ENCODE measurements around the gene DNM1.

Gene DNM1

DNA sequence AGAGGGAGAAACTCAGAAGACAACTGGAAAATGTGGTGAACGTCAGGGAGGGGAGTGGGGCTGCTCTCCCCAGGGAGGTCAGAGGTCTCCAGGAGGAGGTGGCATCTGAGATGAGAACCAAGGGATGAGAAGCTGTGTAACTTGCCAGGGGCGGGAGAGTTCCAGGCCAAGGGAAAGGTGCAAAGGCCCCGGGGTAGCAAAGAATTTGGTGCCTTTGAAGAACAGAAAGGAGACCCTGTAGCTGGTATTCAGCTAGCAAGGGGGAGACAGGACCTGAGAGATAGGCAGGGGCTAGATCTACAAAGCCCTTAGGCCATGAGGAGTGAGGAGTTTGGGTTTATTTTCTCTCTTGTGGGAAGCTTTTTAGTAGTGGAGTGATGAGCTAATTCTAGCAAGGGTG, 3.3 kb downstream of the DNM1 start:
- DNase-seq = no peak

DNA sequence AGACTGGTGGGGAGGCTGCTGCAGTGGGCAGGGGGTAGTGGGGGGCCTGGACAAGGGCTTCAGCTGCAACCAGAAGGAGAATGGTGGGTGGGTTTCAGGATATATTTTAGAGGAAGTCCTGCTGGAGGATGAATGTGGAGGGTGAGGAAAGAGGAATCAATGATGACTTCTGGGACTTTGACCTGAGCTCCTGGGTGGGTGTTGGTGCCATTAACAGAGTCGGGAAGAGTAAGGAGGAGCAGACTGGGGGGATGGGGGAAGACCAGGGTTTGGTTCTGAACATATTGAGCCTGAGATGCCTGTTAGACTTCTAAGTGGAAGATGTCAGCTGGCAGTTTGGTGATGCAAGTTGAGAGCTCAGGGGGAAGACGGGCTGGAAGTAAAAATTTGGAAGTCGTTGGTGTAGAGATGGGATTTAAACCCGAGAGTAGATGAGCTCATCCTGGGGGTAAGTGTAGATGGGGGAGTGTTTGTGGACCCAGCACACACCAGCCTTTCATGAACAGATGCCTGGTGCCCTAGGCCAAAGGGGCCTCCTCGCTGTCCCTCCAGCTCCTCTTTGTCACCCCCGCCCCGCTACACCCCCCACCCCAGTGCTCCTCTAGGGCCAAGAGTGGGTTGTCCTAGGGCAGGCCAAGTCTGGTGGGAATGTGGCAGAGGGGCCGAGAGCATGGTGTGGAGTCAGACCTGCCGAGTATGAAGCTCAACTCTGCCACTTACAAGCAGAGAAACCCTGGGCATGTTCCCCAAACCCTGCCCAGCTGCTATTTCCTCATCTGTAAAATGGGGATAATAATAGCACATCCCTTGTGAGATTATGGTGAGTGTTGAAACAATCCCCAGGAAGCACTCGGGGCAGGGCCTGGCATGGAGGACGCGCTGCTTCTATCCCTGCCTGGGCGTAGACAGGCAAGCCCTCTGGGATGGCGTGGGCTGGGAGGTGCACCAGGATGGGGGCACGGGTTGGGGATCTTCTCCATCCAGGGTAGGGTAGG, 4.0 kb downstream of the DNM1 start:
- DNase-seq = no peak

DNA sequence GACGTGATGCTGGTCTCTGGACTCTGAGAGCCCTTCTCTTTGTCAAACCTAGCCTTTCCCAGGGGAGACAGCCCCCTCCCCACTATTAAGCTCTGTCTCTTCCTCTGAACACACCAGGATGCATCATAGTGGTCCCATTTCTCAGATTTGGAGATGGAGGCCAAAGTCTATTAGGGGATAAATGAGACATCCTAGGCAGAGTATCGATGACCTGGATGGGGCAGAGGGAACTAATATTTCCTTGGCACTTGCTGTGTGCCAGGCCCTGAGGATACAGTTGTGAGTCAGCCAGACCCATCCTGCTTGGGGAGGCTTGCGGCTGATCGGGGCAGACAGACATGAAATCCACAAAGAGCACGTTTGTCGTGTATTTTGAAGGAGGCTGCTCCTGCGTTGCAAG, 5.2 kb downstream of the DNM1 start:
- no peak for DNase-seq

DNA sequence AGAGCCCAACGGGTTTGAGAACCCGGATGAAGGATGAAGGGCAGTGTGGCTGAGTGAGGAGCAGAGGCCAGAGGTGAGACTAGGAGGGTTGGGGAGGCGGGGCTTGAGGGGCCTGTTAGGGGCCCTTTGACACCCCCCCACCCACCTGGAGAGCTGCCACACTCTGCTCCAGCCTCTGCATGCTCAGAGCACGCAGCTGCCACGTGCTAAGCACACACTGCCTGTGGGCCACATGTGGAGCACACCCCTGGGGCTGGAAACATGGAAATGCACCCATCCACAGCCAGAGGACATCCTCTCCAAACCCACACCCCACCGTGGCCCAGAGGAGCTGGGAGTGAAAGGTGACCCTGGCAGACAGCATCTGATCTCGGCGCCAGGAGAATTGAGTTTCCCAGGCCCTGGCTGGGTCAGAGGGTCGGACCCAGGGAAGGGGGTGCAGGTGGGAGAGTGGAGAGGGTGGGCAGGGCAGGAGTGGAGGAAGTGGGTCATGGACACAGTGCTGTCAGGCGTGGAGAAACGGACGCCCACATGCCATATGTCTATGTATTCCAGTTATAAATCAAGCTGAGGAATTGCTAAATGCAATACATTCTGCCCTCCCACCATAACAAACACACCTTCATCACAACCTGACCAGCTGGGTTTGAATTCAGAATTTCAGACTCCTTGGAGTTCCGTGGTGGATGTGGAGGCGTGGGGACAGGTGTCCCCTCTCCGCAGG, 5.9 kb downstream of the DNM1 start:
- no peak for DNase-seq

- DNase-seq = no peak
Observed at GRCh38 chr9:128211186-128211980, 8.2 kb downstream of the DNM1 start.

DNA sequence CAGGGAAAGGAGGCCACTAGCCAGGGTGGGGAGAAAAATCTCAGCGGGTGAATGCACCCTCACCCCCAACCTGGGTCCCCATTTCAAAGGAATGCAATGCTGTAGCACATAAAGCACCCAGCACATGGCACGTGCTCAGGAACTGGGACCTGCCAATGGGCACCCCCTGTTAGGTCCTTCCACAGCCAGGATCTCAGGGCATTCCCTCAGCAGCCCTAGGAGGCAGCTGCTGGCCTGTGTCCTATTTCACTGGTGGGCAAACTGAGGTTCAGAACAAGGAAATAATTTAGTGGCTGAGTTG, 8.8 kb downstream of the DNM1 start:
- no peak for DNase-seq

DNA sequence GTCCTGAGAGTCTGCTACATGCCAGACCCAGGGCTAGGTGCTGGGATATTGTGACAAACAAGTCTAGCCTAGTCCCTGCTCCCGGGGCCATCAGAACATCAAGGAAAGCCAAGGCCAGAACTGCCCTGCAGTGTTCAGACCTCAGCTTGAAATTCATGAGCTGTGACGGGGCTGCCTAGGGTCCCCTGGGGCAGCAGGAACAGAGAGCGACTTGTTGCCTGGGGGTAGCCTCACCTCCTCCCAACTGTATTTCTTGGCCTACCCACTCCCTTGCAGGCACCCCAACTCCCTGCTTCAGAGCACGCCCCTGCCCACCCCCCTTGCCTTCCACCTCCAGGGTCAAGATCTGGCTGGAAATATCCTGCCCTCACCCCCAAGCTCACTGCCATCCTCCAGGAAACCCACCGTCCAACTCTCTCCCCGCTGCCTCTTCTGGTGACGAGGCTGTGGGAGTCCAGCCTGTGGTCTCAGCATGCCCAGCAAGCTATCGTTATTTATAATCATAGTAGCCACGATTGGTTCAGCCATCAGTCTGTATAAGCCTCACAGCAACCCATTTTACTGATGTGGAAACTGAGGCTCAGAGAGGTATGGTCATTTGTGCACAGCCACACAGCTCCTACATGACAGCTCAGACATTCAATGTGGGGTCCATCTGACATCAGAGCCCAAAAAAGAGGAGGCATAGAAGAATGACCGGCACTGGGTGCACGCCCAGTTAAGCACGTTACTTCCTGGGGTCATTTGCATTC, 10.7 kb downstream of the DNM1 start:
- no peak for DNase-seq

GRCh38 chr9:128214571-128215490, 11.7 kb downstream of the DNM1 start:
- no peak for DNase-seq

DNA sequence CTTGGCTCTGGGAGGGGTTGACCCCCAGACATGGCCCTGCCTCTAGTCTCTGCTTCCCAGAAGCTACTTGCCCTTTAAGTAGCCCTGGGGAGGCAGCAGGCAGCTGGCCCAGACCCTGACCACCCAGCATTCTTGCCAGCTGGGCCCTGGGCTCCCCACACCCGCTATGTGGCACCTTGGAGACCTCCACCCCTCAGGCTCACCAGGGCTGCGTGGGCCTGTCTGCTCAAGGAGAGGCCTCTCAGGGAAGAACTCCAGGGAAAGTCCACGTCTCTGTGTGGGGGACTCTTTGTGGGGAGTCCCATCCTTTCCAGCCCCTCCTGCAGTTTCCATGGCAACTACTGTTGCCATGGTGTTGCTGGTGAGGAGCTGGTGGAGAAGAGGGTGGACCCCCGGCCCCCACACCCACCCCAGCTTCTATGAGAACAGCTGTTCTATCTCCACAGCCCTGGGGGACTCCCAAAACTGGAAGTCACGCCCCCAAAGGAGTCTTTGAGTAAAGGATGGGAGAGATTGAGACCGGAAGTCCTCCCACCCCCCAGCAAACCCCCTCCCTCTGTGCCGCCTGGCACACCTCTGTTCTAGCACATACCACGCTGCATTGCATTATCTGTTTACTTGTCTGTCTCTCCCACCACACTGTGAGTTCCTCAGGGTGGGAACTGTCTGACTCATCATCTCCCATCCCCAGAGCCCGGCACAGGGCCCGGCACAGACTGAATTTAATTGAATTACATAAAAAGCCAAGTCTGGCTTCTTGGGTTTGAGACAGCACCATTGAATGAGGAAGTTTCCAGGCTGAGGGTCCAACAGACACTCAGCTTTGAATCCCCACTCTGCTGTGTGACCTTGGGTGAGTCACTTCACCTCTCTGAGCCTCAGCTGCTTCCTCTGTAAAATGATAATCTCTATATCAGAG, 12.6 kb downstream of the DNM1 start:
- no peak for DNase-seq

- DNase-seq = no peak
Observed at GRCh38 chr9:128216781-128217553, 13.8 kb downstream of the DNM1 start.

GRCh38 chr9:128218172-128218517, 15.0 kb downstream of the DNM1 start:
- DNase-seq = no peak

DNA sequence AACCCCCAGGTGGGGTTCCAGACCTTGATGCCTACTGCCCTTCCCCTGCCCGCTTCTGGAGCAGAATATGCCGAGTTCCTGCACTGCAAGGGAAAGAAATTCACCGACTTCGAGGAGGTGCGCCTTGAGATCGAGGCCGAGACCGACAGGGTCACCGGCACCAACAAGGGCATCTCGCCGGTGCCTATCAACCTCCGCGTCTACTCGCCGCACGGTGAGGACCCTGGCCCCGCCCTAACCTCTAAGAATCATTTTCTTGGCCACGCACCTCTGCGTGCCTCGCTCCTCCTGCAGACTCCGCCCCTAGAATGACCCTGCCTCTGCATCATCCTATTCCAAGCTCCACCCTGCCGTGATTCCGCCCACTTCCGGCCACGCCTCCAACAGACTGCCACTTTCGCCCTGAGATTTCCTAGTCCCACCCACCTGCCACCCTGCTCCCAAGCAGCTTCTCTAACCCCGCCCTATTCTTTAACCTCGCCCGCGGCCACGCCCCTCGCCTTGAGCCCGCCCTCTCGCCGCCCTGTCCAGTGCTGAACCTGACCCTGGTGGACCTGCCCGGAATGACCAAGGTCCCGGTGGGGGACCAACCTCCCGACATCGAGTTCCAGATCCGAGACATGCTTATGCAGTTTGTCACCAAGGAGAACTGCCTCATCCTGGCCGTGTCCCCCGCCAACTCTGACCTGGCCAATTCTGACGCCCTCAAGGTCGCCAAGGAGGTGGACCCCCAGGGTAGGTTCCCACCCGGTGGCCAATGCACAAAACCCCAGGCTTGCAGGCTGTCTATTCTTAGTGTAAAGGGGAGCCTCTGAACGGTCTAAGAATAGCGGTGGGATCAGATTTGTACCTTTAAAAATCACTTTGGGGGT, 15.6 kb downstream of the DNM1 start:
- DNase-seq = peak; percentile 87

GRCh38 chr9:128219831-128220230, 16.7 kb downstream of the DNM1 start:
- DNase-seq = no peak

DNA sequence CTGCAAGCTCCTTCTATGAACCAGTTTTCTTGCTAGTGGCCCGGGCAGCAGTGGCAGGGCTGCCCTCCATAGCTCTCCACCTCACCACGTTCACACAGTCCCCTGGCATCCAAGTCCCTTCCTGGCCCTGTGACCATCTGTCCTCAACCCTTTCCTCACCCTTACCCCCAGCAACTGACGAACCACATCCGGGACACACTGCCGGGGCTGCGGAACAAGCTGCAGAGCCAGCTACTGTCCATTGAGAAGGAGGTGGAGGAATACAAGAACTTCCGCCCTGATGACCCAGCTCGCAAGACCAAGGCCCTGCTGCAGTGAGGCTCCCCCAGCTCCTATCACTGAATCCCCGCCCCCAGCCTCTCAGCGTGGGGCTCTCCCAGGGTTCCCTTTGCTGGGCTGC, 18.8 kb downstream of the DNM1 start:
- no peak for DNase-seq

GRCh38 chr9:128222880-128223670, 19.9 kb downstream of the DNM1 start:
- no peak for DNase-seq

- no peak for DNase-seq
Observed at GRCh38 chr9:128224877-128225276, 21.7 kb downstream of the DNM1 start.

DNA sequence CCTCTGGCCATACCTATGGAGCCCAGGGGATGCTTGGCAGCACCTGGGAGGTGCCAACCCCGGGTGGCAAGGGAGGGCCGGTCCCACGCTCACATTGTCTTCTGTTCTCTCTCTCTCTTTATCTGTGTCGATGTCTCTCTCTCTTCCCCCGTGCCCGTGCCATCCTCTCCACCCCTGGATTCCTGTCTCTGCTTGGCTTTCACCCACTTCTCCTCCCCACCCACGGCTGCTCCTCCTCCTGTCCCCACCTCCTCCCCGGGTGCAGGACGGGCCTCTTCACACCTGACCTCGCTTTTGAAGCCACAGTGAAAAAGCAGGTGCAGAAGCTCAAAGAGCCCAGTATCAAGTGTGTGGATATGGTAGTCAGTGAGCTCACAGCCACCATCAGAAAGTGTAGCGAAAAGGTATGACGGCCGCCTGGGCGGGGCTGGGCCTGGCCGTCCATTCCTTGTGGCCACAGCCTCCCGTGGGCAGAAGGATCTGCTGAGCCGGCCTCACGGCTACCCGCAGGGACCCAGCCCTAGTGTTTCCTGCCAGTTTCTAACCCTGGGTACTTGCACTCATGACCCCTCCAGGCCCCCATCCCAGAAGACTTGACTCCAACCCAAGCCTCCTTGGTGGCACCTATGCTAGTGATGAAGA, 22.7 kb downstream of the DNM1 start:
- no peak for DNase-seq

Measured in effector CD8-positive, alpha-beta T cell (primary cell).